Prostate gland (tissue), 2 donors: Measurements from ENCODE around the gene HS3ST6. TPM values are rescaled to one million over a fixed set of nuclear protein-coding genes. Genes with fewer than 3 reads are reported as not detected.

Experiments
- DNase-seq: peaks from one replicate; pipeline ENCODE4 v3.0.0-alpha.2; 2019; ENCODE audit warnings: low spot score
- H3K27ac ChIP-seq, 2 donors: fragments of 200-600 bp; sonication (generic); 2 replicates each; pipeline ENCODE4 v1.5.1; 2017 to 2019
- H3K27me3 ChIP-seq: fragments of 200-600 bp; sonication (generic); replicated peaks from 2 replicates; pipeline ENCODE4 v1.5.1; 2019; ENCODE audit not compliant: insufficient read depth
- H3K36me3 ChIP-seq, 2 donors: fragments of 200-600 bp; sonication (generic); 1 replicate in 1 of 2; 2 replicates in 1 of 2; pipeline versions ENCODE4 v1.5.1 to v1.8.1; 2017 to 2019
- H3K4me1 ChIP-seq: fragments of 200-600 bp; sonication (generic); replicated peaks from 2 replicates; pipeline ENCODE4 v1.5.1; 2019
- H3K4me3 ChIP-seq, 2 donors: fragments of 200-600 bp; sonication (generic); 2 replicates each; pipeline ENCODE4 v1.5.1; 2017 to 2019
- H3K9me3 ChIP-seq: fragments of 200-600 bp; sonication (generic); 2 replicates; pipeline ENCODE4 v1.5.1; 2017
- CTCF ChIP-seq, 4 experiments: fragments of 200-600 bp in 2 of 4; fragments of 450-650 bp in 2 of 4; sonication (generic) in 2 of 4; IDR thresholded peaks; 1 replicate in 3 of 4; 2 replicates in 1 of 4; pipeline ENCODE4 v1.5.1; 2016 to 2019; ENCODE audit warnings: antibody characterized with exemption in 4 of 4, mild to moderate bottlenecking in 2 of 4, moderate library complexity in 2 of 4
- POLR2A ChIP-seq: fragments of 450-650 bp; IDR thresholded peaks from one replicate; pipeline ENCODE4 v1.6.1; 2016; ENCODE audit warnings: antibody characterized with exemption, mild to moderate bottlenecking
- POLR2AphosphoS5 ChIP-seq: sonication (generic); formaldehyde crosslinking; IDR thresholded peaks from one replicate; pipeline ENCODE4 v1.6.1; 2017; ENCODE audit warnings: antibody characterized with exemption
- WGBS: methylation state at CpG from one replicate; pipeline ENCODE4 v1.1.5; 2018; 5-methylcytosine and 5-hydroxymethylcytosine counted together
- intact Hi-C: fragments of 100-400 bp; cut with DNase I; formaldehyde crosslinking; loops from one replicate; pipeline ENCODE4 v1.14.2; 2022
- total RNA-seq, 2 donors: library from RNA; depleted of rRNA; stranded (reverse); fragments of >200 nt; gene quantifications; one replicate each; pipeline ENCODE4 v1.1.0, GENCODE V29; 2016

The HS3ST6 gene
- under 1 TPM; 0.77 to 0.91 TPM for total RNA-seq

- Histone ChIP-seq H3K36me3 (no peaks in the 10 kb centered on the region), H3K9me3 (no peaks in the 10 kb centered on the region), H3K4me1 (no peaks in the 10 kb centered on the region), H3K27me3 (peaks cover 42% of the 10 kb centered on the region), H3K4me3 (no peak within 1 kb of the TSS), H3K27ac (no peak within 1 kb of the TSS)
- 5% methylated on average over 41 of the region's 71 CpGs for WGBS
- intact Hi-C loops = no loop called here
- DNase-seq = no peak
- no peak for TF ChIP-seq POLR2AphosphoS5
- TF ChIP-seq CTCF (IDR thresholded peaks at IDR 0.05) = no peak
- TF ChIP-seq POLR2A = no peak
These were observed at the start of gene HS3ST6 for GRCh38 chr16:1918351-1919326. TSS of gene HS3ST6 (minus strand) at chr16:1918415. CDS start at chr16:1918323, 92 bp downstream.

GRCh38 chr16:1966460-1966859, 48.2 kb upstream of the HS3ST6 start, which contains the start of gene RNF151:
TSS of gene RNF151 (plus strand) at chr16:1966856. CDS start at chr16:1966882, 26 bp downstream.
- H3K4me3 ChIP-seq = peak within 1 kb of the TSS; percentile 86 to 99
- H3K4me1 ChIP-seq = peaks cover 8% of the 10 kb centered on the region
- DNase-seq = no peak
- no peaks in the 10 kb centered on the region for H3K27me3 ChIP-seq
- no peaks in the 10 kb centered on the region for H3K36me3 ChIP-seq
- 94% methylated on average over 6 of the region's 6 CpGs for WGBS
- intact Hi-C loops = no loop called here
- no peak for TF ChIP-seq POLR2AphosphoS5
- TF ChIP-seq POLR2A = no peak
- no peak for TF ChIP-seq CTCF (IDR thresholded peaks at IDR 0.05)
- H3K9me3 ChIP-seq = no peaks in the 10 kb centered on the region
- H3K27ac ChIP-seq = peak within 1 kb of the TSS in 1 of 2 donors; percentile 85

- Histone ChIP-seq H3K27me3 (no peaks in the 10 kb centered on the region), H3K9me3 (no peaks in the 10 kb centered on the region), H3K4me1 (peaks cover 8% of the 10 kb centered on the region), H3K36me3 (no peaks in the 10 kb centered on the region), H3K4me3 (peak overlapping the region; percentile 86 to 99), H3K27ac (peak overlapping the region; percentile 85 to 95)
- intact Hi-C loops = no loop called here
- TF ChIP-seq CTCF (IDR thresholded peaks at IDR 0.05) (no peak), POLR2AphosphoS5 (no peak), POLR2A (no peak)
- WGBS = 16% methylated on average over 23 of the region's 24 CpGs
- DNase-seq = no peak
These were observed 47.3 kb upstream of the HS3ST6 start for GRCh38 chr16:1965396-1966001.

- under 1% methylated on average over 84 of the region's 97 CpGs for WGBS
- peak; percentile 97 for TF ChIP-seq POLR2AphosphoS5
- peak; percentile 74 for TF ChIP-seq POLR2A
- peak in 2 of 4 experiments; percentile 4 to 38 for TF ChIP-seq CTCF (IDR thresholded peaks at IDR 0.05)
- Histone ChIP-seq H3K9me3 (no peaks in the 10 kb centered on the region), H3K4me3 (peak within 1 kb of the TSS; percentile 86 to 99), H3K27me3 (no peaks in the 10 kb centered on the region), H3K36me3 (no peaks in the 10 kb centered on the region), H3K4me1 (peaks cover 8% of the 10 kb centered on the region), H3K27ac (peak within 1 kb of the TSS; percentile 85 to 95)
- intact Hi-C loops = no loop called here
- DNase-seq = peak; percentile 100
These were observed 46.5 kb upstream of the HS3ST6 start, which contains the start of gene RPS2 for GRCh38 chr16:1964506-1965395. TSS of gene RPS2 (minus strand) at chr16:1964826. CDS start at chr16:1964625, 201 bp downstream.
